HG03103 (cell line): ENCODE measurements around the gene FGR.

Experiments used
- ATAC-seq: cut with Tn5 transposase; IDR thresholded peaks from one replicate; pipeline ENCODE4 v1.9.1; 2021; ENCODE audit warnings: low read depth; ENCODE audit not compliant: unreplicated experiment

The FGR gene

DNA sequence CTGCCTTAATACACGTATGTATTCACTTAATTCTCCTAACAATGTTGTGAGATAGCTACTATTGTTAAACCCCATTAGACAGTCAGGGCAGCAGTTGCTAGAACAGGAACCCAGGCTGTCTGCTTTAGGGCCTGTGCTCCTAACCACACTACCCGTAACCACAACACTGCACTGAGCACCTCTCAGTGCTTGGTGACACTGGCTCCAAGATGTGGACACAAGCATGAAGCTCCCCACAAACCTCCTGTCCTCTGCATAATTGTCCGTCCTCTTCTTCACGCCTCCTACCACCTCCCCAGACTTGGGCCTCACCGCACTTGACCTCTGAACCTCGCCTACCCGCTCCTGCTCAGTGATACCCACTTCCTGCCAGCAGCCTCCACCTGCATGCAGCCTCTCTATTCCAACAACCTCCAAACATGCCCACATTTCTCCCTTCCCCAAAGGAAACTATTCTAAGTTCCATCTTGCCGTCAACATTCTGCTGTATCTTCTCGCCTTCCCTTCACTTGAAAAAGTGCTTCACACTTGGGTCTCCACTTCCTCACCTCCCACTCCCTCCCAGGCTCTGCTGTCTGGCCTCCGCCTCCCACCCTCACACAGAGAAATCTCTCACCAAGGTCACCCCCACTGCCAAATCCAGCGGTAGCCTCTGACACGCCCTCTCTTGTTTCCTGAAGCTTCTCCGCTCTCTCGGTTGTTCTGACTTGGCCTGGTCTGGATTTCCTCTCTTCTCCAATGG is 16.5 kb downstream of the FGR start:
- no peak for ATAC-seq

DNA sequence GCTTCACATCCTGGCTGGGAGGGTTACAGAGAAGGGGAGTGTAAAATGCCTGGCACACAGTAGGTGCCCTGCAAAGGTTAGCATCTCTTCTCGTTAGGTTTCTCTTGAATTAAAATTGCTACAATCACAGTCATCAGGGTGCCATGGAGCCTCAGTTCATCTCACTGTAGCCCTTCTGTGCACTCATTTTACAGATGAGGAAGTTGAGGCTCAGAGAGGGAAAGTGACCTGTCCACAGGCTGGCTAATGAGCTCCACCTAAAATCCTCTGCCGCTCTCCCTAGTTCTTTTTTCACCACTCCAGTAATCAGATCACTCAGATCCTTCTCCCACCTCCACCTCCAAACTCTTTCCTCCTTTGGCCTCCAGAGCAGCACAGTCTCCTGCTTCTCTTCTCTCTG is 17.6 kb downstream of the FGR start:
- no peak for ATAC-seq

DNA sequence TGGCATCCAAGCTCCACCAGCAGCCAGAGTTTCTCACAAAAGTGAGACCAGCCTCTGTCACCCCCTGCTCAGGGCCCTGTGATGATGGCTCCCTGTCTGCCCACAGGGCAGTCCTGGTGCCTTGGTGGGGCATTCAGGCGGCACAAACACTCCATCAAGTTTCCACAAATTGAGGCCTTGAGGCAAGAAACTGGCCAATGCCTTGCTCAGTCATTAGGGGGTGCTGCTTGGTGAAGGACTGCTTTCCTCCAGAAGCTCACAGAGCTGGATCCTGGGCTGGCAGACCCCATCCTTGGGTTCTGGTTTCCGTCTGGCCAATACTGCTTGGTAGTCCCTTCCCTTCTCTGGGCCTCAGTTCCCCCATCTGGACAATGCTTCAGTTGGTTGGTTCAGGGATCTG is 18.5 kb downstream of the FGR start:
- no peak for ATAC-seq

DNA sequence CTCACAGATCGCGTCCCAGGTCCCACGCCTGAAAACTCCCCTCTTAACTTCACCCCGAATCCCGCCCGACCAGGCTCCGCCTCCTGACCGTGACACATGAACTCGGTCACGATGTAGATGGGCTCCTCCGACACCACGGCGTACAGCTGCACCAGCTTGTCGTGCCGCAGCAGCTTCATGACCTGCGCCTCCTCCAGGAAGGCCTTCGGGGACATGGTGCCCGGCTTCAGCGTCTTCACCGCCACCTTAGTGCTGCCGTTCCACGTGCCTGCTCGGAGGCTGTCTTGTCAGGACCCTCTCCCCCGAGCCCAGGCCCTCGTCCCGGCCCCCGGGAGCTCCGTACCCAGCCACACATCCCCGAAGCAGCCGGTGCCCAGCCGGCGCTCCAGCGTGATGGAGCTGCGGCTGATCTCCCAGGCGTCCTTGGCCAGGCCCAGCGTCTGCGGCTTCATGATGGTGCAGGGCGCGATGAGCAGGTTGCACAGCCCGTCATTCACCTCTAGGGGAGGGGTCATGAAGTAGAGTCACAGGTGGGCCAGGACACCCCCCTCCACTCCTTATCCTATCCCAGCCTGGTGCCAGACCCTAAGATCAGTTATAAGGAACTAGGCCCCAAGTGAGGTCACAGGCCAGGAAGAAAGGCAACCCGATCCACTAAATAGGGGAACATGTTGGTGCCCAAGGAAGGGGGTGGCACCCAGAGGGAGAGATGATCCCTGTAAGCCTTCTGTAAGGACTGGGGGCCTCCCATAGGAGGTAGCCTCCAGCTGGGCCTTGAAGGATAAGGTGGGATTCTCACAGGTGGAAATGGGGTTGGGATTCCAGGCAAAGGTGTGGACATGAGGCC is 19.4 kb downstream of the FGR start:
- ATAC-seq = no peak

DNA sequence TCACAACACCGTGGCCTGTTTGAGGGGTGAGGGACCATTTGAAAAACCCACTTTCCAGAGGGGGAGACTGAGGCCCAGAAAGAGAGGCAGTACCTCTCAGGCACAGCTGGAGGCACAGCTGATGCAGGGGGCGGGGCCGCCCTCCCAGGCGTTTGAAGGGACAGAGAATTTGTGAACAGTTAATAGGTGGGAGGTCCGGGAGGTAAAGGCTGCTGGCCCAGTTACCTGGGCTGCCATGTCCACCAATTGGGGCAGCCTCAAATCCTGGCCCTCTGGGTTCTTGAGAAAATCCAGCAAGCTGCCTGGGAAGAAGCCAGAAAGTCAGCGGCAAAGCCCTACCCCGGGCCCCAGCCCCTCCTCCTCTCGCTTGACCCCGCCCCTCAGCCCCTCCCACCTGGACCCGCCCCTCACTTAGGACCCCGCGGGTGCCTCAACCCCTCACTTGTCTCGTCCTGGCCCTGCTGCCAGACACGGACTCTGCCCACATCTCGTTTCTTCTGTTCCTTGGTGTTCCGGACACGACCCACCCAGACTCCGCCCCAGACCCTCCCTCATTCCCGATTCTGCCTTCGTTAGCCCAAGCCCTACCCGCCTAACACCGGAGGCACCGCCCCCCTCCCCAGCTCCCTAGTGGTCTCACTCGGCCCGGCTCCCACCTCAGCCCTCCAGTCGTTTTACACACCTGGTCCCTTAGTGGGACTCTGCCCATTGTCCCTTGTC is 20.2 kb downstream of the FGR start:
- no peak for ATAC-seq

DNA sequence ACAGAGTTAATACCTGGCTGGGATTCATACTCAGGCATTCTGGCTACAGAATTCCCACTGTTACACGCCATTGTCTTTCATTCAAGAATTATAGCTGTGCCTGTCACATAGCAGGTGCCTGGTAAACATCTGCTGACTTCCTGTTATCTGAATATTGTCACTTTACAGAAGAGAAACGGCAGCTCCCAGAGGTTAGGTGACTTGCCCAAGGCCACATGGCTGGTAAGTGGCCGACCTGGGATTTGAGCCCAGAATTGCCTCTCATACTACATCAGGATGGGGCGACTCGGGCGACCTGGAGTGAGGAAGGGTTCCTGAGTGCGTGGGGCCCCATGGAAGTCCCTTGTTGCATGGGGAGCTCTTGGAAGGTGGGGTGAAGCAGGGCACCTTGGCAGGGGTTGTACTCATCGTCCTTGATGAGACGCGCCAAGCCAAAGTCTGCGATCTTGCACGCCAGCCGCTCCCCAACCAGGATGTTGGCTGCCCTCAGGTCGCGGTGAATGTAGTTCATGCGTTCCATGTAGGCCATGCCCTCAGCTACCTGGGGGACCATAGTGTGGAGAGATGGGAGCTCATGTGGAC is 20.9 kb downstream of the FGR start:
- ATAC-seq = no peak

DNA sequence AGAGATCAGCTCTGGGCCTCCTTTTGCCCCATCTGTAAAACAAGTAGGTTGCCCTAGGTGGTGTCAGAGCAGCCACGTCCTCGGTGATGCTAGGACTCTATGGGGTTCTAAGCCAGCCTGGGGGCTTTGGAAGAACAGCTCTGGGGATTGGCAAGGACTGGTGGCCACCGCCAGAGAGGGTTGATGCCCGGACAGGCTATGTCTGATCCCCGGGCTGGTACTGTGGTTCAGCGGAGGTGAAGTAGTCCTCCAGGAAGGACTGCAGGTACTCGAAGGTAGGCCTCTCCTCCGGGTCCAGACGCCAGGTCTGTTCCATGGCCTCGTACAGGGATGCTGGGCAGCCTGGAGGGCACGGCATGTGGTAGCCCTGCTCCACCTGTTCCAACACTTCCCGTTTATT is 22.3 kb downstream of the FGR start:
- ATAC-seq = no peak

DNA sequence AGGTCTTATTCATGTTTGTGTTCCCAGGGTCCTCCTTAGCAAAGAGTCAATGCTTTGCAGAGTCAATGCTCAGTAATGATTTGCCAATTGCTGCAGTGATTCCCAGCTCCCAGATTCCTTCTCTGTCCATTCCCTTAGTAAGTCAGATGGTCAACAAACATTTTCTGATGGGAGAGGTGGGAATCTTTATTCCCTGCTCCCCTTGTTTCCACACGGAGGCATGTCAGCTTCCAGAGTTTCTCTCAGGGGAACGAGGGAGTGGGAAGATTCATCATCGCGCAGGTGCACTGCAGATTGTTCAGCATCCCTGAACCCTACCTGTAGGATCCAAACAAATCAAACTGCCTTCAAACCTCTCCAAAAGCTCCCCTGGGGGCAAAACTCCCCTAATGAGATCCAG is 23.5 kb downstream of the FGR start:
- ATAC-seq = no peak

DNA sequence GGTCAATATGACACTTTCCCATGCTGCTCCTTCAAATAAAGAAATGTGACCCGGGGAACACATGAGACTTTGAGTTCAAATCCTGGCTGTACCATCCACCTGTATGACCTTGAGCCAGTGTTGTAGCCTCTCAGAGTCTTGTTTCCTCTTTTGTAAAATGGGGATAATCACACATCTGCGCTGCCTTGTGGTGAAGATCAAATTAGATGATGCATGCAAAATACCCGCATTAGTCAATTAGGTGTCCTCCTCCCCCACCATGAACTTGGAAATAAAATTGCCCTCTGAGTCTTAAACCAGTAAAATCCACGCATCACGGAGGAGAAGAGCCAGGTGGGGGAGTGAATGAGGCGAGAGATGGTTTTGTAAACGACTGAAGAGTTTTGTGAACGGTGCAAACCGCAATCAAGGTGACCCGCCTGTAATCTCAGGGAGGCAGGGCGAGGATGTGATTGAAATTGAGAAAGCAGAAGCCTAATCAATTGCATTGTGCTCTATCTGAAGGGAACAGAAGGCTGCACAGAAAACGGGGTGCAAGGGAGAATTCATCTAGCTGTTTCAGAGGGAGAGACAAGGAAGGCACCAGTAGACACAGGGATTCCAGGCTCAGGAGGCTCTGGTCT is 25.3 kb downstream of the FGR start:
- no peak for ATAC-seq

DNA sequence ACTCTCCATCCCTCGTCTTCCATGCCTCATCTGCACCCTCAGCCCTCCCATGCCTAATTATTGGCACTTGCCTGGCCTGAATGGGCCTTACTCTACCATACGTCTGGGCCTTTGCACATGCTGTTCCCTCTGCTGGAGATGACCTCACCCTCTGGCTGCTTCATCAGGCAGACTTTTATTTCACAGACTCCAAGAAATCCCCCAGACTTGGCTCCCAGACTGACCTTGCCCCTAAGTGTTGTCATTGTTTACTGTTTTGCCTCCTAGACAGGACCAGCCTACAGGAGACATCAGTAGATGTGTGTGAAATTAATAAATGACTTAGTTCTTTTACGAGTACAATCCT is 25.8 kb downstream of the FGR start:
- no peak for ATAC-seq

DNA sequence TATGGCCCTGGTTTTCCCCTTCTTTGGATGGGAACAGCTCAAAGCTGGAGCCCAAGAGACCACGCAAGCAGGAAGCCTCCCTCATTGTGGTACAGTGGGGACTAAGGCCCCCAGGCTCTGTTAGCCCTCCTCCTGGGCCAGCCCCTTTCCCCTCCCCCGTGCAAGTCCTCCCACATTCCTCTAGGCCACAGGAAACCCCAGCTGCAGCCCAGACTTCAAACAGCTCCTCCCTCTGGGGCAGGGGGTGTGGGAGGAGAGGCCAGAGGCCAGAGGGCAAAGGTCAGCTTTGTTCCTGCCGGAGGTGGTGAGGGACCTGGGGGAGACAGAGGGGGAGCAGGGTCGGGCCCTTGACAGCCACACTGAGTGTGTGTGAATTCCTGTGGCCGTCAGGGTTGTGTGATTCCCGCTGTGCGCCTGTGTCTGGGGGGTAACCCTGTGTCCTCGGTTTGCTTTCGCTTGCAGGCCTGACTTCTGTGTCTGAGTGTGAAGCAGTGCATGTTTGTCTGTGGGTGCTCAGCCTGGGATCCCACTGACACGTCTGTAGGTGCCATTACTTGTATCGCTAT is 27.7 kb downstream of the FGR start:
- ATAC-seq = no peak

DNA sequence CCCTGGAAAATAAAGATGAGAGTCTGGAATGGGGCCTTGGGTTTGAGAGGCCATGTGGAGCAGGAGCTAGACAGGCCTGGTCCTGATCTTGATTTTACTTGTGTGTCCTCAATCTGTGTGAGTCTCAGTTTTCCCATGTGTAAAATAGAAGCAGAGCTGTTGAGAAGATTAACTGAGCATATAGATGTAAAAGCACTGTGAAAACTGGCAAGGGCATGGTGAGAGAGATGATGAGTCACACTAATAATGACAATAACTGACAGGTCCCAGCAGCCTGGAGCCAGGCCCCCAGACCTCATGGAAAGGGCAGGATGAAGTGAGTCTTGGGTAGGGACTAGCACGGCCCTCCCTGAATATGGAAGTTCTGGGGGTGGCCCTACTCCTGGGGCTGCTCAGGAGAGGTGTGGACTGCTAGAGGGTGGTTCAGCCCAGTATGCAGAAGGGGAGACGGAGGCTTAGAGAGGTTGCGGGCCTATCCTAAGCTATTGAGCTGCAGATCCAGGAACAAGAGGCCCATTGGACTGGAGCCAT is 28.2 kb downstream of the FGR start:
- ATAC-seq = no peak

DNA sequence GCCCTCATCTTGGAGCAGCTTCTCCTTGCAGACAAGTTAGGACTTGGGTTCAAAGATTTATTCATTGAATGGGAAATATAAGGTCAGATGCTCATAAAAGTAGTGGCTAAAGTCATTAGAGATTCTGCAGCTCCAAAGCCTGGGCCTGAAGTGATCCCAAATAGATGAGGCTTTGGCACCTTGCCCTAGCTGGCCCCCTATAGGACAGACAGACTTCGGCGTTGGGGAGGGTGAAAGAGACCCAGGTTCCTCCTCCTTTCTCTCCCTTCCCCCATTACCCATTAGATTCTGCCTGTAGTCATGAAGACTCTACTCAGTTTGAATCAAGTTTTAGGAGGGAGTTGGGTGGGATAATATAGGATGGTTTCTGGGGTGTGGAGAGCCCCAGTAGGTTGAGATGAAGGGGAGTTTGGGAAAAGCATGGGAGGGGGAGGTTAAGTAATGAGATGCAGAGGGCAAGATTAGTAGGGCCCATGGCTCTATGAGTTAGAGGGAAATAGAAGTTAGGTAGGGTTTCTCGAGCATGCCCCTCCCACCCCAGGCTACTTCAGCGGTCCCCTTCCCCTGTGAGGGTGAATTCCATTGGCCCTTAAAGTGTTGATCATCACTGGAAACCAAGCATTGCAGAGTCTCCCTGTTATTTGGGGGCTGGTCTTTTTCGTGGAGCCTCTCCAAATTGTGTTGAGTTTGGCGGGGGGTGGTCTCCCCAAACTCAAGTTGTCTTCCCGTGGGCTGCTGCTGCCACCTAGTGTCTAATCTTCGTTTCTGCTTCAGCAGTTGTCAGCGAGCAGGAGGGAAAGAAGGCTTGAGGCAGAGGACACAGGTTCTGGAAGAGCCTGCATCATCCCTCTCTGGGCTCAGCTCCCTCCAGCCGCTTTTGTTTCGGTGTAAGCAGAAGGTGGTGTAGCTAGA is 28.9 kb downstream of the FGR start:
- no peak for ATAC-seq

DNA sequence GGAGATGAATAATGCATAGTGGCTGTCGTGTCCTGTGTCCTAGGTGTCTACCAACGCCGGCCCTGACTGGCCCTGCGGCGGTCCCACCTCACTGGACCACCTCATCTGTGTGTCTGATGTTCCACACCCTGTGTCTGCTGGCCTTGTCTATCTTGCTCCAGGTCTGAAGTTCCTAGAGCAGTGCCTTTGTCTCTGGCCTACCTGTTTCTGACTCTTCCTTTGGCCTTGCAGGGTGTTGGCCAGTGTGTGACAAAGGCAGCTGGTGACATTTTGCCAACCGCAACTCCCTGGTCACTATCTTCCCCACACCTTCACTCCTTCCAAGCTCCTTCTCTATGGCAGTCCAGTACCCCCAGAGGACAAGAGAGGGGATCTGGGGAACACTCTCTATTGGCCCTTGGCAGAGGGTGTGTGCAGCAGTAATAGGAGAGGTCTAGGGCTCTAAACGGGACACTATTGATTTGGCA is 29.7 kb downstream of the FGR start:
- ATAC-seq = no peak

DNA sequence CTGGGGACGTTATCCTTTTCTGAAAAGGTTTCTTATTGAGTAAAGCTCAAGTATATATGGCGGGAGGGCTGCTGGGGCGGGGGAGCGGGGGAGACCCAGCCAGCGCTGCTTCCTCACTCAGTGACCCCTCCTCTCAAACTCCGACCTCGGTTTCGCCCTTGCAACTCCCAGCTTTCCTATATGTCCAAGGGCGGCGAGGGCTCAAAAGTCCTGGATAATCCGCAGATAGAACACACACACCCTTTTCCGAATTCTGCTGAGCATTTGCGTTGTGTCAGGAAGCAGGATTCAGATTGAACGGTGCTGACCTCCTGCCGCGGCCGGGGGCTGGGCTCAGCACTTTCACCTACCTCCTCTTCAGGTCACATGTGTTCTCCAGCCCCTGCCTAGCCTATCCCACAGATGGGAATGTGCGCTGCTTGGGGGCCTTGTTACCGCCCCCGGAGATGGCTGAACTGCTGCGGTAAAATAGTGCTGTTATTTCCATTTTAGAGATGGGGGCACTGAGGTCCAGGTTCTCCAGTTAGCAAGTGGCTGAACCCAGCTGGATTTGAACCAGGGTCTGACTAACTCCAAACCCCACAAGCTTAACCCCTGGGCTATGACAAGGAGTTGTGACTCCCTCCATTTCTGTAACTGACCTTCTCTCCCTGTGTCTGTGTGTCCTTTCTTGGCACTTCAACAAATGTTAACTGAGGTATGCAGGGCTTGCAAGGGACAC is 30.2 kb downstream of the FGR start:
- ATAC-seq = no peak

DNA sequence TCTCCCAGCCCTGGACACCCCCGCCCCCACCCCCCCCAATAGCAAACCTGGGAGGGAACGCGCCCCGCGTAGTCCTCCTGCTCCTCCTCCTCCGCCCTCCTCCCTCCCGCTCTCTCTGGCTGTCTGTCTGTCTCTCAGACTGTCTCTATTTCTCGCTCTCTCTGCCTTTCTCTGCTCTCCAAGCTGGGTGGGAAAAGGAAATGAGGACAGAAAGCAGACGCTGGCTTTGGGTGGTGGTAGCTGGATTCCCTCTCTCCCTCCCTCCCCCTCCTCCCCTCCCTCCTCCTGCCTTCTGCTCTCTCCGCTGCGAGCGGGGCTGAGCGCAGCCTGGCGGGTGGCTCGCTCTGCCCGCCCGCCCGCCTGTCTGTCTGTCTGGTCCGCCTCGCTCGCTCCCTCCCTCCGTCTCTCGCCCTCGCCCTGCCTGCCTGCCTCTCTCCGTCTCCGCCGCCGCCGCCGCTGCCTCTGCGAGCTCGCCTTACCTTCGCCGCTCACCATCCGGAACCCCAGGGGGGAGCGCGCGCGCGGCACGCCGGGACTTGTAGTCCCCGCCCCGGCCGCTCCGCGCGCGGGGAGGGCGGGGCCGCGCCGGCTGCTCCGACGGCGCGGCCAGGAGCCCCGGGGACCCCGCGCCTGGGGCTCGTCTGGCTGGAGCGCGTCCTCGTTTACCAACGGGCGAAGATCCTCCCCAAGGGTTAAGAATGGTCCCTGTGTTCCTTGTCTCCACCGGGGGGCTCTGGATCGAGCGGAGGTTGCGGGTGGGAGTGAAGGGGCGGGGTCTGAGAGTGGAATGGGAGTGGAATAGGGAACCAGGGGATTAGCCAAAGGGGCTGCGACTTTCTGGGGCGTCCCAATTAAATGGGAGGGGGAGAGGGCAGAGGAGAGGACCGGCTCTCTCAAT is 31.1 kb downstream of the FGR start, which contains the start of gene AHDC1:
AHDC1 (minus strand) TSS at position 464 of the 898 bp plus-strand sequence. CDS start 52,029 bp downstream, outside the sequence.
- ATAC-seq = no peak

DNA sequence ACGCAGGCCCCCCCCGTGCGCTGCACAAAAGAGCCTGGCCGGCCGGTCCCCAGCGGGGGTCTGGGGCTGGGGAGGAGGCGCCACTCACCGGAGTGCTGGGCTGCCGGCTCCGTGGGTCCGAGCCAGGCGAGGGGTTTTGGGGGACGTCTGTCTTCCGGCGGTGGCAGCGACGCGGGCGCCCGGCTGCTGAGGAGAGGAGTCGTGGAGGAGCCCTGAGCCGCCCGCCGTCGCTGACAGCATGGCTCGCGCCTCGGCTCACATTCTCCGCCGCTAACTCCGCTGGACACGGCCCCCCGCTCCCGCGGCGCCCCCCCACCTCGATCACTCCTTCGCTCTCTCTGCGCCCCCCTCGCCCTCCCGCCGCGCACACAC is 31.7 kb downstream of the FGR start:
- no peak for ATAC-seq
